GM18517 (cell line): ENCODE results near the gene HSH2D.
"Not testable (repeated sequence)": the region's sequence is repeated elsewhere in the genome, so short reads cannot be mapped to it uniquely, and the experiment has no call there.

Source experiments
- ATAC-seq: cut with Tn5 transposase; IDR thresholded peaks from one replicate; pipeline ENCODE4 v1.9.1; 2021; ENCODE audit warnings: mild to moderate bottlenecking, moderate library complexity; ENCODE audit not compliant: unreplicated experiment

The HSH2D gene

DNA sequence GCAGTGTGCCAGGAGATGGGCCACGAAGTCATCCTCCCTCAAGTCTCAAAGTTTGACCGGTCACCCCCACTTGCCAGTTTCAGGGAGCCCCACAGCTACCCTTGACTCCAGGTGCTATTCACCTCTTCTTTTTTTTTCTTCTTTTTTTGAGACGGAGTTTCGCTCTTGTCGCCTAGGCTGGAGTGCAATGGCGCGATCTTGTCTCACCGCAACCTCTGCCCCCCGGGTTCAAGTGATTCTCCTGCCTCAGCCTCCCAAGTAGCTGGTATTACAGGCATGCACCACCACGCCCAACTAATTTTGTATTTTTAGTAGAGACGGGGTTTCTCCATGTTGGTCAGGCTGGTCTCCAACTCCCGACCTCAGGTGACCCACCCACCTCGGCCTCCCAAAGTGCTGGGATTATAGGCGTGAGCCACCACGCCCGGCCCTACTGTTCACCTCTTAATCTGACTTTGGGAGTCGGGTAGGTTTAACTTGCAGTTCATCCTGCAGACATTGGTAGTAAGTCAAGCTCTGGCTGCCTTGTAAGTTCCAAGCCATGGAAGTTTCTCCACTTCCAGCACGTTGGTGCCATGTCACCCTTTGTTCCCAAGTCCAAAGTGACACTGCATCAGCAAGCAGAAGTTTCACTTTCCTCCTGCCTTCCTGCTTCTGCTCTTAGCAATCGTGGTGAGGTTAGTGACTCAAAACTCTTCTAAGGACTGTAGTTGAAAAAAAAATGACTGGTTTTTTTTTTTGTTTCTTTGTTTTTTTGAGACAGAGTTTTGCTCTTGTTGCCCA, 24.2 kb upstream of the HSH2D start:
- not testable (repeated sequence) for ATAC-seq

DNA sequence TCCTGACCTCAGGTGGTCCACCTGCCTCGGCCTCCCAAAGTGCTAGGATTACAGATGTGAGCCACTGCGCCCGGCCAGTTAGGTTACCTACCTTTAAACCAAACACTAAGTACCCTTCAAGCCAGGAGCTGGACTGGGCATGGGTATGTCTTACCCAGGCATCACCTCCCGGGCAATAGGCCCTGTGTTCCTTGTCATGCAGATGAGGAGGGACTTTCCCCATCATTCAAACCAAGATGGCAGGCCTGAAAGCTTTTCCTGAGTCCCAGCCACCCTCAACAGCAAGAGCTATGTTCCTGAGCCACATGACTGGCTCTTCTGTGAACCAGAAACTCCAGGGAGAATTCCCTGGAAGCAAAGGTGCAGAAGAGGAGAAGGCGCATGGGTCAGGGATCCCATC, 22.3 kb upstream of the HSH2D start:
- ATAC-seq = no peak

DNA sequence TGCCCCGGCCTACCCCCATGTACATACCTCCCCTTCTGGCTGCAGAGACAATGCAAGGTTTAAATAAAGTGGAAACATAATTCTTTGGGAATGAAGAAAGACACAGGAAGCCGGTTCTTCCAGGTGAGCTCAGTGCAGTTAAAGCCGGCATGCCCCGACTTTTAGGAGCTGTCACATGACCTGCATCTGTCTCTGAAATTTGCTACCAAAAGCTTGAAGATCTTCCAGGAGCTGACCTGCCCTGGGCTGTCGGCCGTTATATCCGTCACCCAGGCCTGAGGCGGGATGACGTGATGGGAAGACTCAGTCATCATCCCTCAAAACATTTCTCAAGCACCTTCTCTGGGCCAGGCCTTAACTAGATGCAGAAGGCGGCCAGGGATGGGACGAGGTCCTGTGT, 21.5 kb upstream of the HSH2D start:
- no peak for ATAC-seq

DNA sequence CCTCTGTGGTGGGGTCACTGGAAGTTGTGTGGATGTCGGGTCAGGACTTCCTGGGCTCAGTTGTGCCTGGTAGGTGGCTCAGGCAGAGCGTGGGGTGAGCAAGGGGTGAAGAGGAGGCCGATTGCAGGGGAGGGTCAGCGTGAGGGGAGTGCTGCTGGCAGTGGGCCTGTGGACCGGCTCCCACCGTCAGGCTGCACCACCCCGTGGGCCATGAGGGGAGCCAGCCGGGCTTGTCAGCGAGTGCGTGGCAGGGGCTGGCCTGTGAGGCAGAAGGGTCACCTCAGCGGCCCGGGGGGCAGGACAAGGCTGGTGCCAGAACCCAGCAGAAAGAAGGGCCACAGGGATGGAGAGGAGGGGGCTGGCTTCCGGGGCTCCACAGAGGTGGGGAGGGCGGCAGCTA, 18.5 kb upstream of the HSH2D start:
- ATAC-seq = no peak

DNA sequence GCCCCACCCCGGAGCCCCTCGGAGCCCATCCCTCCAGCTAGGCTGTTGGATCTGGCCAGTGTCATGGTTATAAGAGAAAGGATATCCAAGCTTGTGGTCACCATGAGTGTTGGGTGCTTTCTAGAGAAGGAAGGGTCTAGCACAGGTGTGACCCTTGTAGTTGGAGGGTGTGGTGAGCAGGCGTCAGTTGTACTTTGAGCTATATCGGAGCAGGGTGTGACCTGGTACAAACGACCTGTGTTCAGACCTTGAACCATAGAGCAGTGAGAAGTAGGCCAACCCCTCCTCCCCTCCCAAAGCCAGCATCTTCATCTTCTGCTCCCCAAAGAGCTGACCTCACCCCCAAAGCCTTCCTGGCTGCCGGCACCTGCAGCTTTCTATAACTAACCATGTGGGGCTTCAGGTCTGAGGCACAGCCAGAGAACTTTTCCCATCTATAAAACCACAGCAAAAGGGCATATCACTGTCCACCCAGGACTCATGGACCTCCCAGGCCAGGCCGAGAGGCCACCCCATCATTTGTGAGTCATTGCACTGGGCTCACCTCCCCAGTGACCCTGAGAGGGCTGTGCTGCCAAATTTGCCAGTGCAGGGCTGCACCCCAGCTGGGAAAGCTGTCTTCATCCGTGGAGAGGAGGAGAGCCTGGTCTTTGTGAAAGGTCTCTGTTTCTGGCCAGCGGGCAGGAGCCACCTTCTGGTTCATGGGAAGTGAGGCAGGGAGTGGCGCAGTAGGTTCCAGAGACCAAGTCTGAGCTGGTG, 17.6 kb upstream of the HSH2D start:
- no peak for ATAC-seq

DNA sequence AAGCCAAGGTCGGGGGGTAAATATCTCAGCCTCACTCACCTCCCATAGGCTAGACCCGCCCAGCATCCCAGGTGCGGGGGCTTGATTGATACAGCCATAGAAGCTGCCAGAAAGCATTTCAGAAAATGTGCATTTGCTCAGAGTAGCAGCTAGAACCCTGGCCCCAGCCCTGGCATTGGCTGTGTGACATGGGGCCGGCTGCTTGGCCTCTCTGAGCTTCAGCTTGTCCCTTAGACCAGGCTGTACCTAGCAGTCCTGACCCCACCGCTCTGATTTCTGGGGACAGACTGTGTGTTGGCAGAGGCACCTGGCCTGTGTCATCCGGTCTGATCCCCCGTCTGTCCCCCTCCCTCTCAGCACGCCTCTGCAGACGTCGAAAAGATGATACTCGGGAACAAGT, 16.4 kb upstream of the HSH2D start:
- no peak for ATAC-seq

DNA sequence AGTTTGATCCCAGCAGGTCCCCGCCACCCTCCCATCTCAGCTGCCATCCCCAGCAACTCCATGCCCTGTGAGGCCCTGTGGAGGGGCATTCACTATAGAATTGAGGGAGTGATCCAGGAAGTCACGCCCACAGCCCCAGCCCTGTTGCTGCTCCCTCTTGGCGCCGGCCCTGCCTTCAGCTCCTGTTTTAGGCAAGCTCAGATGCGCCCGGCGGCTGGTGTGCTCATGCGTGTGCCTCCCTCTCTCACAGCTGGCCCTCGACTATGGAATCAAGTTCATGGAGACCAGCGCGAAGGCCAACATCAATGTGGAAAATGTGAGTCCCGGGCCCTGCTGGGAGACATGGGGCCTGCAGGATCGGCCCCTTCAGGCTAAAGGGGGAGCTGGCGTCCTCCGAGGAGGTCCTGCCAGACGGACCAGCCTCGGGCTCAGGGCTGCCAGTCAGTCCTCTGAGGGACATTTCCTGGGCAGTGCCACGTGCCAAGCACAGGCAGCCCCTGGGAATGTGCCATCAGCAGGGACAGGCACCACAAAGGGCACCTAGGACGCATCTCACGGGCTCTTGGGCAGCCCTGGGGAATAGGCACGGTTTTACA, 15.6 kb upstream of the HSH2D start:
- no peak for ATAC-seq

DNA sequence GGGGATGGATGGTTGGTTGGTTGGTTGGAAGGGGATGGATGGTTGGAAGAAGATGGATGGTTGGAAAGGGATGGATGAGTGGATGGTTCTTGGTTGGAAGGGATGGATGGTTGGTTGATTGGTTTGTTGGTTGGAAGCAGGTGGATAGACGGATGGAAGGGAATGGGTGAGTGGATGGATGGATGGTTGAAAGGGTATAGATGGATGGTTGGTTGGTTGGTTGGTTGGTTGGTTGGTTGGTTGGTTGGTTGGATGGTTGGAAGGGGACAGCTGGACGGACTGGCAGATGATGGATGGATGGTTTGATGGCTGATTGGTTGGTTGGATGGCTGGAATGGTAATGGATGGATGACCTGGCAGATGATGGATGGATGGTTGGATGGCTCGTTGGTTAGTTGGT, 11.8 kb upstream of the HSH2D start:
- ATAC-seq = no peak

DNA sequence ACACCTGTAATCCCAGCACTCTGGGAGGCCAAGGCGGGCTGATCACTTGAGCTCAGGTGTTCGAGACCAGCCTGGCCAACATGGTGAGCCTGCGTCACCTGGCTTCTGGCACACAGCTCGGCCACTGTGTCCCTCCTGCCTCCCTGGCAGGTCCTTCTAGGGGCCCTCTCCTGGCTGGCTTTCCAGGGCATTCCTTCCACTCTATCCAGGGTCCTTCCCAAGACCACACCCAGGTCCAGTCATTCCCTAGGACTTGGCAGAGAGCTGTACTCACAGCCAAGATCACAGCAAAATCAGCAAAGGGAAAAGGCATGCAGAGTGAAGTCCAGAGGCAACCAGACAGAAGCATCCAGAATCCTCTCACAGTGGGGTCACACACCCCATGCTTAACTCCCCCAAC, 9.7 kb upstream of the HSH2D start:
- no peak for ATAC-seq

DNA sequence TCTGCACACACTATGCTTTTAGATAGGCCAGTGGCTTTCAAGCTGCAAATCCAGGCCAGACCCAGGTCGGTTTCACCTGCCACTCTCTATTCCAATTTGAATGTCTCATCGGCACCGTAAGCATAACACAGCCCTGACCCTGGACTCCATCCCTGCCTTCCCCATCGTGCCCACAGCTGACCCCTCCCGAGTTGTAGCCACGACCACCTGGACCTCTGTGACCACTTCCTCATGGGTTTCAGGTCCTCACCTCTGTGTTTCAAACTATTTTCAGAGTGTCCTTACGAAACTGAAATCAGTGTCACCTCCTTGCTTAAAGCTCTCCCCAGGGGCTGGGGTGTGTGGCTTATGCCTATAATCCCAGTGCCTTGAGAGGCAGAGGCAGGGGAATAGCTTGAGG, 9.0 kb upstream of the HSH2D start:
- ATAC-seq = no peak

DNA sequence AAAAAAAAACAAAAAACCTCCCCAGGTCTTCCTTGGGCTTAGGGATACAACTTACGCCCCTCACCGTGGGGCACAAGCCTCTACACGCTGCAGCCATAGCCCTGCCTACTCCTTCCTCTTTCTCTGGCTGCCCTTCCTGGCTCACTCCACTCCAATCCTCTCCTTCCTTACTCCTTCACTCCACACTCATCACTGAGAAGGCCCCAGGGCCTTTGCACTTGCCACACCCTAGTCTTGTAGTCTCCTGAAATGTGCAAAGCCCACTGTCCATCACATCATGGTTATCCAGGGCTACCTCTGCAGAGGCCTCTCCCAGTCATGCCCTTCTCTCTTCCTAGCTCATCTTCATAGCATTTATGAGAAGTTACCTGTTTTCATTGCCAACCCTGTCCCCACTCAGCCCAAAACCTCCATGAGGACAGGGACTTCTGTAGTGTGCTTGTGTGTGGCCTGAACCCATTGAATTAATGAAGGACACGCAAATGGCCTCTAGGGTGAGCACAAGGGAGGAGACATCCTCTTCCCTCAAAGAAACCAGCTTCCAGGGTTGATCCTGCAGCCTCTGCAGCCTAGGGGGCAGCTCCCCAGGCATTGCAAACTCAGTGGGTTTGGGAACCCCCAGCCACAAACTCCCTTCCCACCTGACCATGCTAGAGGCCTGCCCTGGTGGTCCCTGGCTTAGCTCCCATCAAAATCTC, 7.9 kb upstream of the HSH2D start:
- no peak for ATAC-seq

DNA sequence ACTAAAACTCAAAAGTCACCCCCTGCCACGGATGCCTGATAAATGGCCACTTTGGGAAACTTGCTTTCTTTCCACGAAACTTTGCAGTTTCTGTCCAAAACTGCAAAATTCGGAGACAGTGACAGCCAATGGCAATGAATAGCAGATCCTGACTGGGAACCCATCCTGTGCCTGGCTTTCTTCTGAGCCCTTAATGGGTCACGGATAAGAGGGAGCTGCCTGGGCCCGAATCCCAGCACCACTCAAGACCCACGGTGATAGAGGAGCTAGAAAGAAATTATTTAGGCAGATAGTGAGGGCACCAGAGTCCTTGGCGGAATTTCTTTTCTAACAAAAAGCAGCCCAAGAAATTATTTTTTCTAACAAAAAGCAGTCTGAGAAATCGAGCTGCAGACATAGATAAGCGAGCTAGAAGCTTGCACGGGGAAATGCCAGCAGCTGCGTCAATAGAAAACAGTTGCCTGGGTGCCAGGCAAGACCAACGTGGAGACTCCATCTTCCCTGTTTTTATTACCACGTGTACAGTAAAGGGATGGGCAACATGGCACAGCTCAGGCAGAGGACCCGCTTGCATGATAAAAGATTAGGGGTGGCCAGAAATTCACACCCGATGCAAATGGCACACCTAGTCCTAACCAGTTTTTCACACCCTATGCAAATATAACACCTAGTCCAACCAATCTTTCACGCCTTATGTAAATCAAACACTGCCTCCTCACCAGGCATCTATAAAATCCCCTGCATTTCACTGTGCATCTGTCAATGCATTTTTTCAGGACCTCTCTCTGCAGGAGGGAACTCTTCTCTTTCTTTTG, 7.1 kb upstream of the HSH2D start:
- ATAC-seq = no peak

DNA sequence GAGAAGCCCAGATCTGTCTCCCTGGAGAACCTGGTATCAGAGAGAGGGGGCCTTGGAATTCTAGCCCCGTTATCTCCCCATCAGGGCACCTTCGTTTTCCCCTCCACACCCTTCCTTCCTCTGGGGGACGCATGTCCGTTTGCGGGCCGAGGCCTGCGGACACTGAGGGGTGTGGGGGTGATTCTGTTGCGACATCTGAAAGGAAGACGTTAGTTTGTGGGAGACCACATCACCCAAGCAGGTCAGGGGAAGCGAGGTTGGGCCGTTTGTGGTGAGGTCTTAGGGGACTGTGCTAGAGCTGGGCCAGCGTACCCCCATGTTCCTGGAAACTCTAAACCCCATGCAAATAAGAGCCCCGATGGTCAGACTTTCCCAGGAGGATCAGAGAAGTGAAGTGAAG, 3.7 kb upstream of the HSH2D start:
- ATAC-seq = no peak

DNA sequence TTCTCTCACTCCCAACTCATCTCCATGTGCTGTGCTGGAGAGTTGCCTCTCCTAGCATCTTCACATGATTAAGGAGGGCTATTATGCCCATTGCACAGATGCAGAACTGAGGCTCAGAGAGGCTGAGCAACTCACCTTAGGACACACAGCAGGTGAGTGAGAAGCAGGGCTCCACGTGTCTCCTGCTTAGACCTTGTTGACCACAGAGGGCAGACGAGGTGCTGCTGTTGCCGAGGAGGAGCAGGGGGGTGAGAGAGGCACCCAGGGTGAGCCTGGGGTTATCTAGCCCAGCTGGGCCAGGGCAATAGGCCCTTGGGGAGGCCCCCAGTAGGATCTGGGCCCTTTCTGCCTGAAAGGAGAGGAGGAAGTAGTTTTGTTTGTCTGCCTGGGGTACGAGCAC, 2.4 kb upstream of the HSH2D start:
- ATAC-seq = no peak

DNA sequence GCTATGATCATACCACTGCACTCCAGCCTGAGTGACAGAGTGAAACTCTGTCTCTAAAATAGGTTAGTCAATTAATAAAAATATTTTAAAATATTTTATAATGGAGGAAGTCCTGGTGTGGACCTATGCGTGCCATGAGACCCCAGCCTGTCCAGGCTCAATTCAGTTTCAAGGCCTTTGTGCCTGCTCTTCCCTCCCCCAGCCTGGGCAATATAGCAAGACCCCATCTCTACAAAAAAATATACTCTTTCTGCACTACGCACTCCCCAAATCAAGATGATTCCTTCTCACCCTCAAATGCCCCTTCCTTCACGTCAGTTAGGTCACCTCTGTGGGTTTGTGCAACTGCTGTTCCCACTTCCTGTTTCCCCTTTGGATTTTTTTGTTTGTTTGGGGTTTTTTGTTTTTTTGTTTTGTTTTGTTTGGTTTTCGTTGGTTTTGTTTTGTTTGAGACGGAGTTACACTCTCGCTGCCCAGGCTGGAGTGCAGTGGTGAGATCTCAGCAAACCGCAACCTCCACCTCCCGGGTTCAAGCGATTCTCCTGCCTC, 1.4 kb upstream of the HSH2D start:
- no peak for ATAC-seq

DNA sequence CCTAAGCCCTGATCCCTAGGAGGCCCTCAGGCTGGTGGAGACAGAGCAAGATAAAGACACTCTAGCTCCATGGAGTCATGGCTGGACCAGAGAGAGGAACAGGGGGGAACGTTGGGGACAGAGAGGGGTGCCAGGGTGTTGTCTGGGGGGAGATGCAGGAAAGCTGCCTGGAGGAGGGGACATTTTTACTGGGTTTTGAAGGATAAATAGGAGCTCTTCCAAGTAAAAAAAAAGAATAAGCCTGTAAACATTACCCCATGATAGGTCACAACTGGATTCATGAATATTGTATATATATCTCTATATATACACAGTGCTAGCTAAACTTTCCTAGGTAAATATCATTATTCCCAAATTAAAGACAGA, 714 bp downstream of the HSH2D start:
- ATAC-seq = no peak

DNA sequence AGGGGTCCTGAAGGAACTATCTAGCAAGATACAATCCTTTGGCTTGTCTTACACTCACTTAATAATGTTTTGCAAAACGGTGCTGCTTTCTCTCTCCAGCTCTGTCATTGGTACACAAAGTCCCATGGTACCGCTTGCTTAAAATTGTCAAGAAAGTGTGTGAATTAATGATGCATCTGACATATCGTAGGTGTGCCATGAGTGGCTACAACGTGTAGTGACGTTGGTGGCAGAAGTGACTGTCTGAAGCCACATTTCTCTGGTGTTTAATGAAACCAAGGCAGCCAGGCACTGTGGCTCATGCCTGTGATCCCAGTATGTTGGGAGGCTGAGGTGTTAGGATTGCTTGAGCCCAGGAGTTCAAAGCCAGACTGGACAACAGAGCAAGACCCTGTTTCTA, 2.6 kb downstream of the HSH2D start:
- no peak for ATAC-seq

DNA sequence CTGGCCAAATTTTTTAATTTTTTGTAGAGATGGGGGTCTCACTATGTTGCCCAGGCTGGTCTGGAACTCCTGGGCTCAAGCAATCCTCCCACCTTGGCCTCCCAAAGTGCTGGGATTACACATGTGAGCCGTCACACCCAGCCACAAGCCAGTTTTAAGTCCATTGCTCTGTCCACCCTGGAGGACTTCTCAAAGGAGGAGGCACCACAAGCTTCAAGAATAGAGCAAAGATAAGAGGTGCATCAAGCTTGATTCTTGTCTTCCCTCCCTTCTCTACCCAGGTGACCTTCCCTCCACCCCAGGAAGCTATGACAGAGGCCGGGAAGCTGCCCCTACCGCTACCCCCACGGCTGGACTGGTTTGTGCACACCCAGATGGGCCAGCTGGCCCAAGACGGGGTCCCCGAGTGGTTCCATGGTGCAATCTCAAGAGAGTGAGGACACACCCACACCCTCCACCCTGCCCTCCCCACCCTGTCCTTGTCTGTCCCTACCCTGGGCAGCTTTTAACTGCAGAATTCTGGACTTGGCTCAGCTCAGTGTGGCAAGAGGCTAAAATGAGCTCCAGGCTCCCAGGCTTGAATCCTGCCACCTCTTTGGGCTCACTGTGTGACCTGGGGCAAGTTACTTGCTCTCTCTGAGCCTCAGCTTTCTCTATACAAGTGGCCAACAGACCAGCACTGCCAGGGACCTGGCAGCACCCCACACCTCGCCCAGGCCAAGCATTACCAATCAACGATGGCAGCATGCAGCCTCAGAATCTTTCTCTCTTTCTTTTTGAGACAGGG, 5.2 kb downstream of the HSH2D start:
- ATAC-seq = no peak

DNA sequence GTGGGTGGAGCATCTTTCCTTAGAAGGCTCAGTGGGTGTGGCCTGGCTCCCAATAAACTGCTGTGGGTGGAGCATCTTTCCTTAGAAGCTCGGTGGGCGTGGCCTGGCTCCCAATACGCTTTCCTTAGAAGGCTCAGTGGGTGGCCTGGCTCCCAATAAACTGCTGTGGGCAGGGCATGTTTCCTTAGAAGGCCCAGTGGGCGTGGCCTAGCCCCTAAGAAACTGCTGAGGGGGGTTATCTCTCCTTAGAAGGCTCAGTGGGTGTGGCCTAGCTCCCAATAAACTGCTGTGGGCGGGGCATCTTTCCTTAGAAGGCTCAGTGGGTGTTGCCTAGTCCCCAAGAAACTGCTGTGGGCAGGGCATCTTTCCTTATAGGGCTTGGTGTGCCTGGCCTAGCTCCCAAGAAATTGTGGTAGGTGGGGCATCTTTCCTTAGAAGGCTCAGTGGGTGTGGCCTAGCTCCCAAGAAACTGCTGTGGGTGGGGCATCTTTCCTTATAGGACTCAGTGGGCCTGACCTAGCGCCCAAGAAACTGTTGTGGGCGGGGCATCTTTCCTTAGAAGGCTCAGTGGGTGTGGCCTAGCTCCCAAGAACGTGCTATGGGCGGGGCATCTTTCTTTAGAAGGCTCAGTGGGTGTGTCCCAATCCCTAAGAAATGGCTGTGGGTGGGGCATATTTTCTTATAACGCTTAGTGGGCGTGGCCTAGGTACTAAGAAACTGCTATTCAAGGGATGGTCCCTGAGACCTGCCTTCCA, 10.3 kb downstream of the HSH2D start:
- ATAC-seq = no peak
